Measurements from ENCODE around the gene NFYC.

The NFYC gene

GRCh38 chr1:40691538-40692428 is at the start of gene NFYC:
Gene NFYC (plus strand): TSS chr1:40691704. CDS start chr1:40738844, 47,140 bp downstream.
- TF ChIP-seq CTCF (IDR thresholded peaks at IDR 0.05; ENCODE audit: low read depth, low read length), result no peak
- peak within 1 kb of the TSS; percentile 79 to 89 for H3K4me3 ChIP-seq (replicated peaks in 1 of 2; ENCODE audit: low read depth in 2 of 2, low read length in 2 of 2)
- DNase-seq (ENCODE audit: low read depth in 2 of 2), result peak; percentile 98

DNA sequence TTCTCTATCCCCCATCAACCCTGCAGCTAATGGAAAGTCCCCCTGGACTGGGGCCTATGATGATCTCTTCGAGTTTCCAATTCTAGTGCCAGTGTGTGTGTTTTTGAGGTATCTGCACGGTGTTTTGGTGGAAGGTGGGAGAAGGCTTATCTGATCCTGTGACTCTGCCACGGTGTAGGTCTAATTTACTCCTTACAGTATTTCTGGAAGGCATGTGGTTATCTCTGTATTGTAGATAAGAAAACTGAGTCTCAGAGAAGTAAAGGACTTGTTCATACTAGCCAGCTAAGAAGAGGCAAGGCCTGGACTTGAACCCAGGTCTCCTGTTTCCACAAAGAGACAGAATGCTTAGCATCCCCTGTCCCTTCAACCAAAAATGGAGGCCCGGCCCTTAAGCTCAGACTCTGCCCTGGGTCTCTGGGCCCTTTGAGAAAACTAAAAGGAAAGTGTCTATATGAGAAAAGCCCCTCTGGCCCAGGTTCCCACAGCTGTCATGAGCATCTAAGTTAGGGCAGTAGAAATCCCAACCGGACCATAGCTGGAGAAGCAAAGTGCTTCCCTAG is 46.3 kb upstream of the NFYC start:
- TF ChIP-seq CTCF (IDR thresholded peaks at IDR 0.05; ENCODE audit: low read depth, low read length), result no peak
- no peak for DNase-seq (ENCODE audit: low read depth in 2 of 2)
- no peak overlapping the region for H3K4me3 ChIP-seq (replicated peaks in 1 of 2; ENCODE audit: low read depth in 2 of 2, low read length in 2 of 2)

DNA sequence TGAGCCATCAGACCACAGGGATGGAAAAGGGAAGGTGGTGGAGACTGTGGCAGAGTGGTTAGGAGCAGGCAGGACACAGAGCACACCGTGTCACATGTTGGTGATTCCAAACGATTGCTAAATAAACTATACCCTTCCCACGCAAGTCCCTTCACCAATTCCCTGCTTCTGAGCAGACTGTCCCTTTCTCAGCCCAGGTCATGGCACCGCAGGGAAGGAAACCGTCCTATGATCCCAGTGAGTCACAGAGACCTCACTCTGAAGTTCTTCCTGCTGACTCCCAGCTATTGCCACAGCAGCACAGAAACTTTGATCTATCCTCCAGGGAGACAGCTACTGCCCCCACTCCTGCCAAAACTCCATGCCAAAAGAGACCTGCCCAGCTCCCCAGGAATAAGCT is 45.2 kb upstream of the NFYC start:
- peak; percentile 22 to 71 for DNase-seq (ENCODE audit: low read depth in 2 of 2)

GRCh38 chr1:40648200-40648599 is 43.3 kb upstream of the NFYC start:
- TF ChIP-seq CTCF (IDR thresholded peaks at IDR 0.05; ENCODE audit: low read depth, low read length), result no peak
- DNase-seq (ENCODE audit: low read depth in 2 of 2), result no peak
- H3K4me3 ChIP-seq (replicated peaks in 1 of 2; ENCODE audit: low read depth in 2 of 2, low read length in 2 of 2), result no peak overlapping the region

More for the DNA sequence above, 45.2 kb upstream of the NFYC start:
- no peak for TF ChIP-seq CTCF (IDR thresholded peaks at IDR 0.05; ENCODE audit: low read depth, low read length)
- no peak overlapping the region for H3K4me3 ChIP-seq (replicated peaks in 1 of 2; ENCODE audit: low read depth in 2 of 2, low read length in 2 of 2)

GRCh38 chr1:40648928-40649591 is 42.4 kb upstream of the NFYC start:
- TF ChIP-seq CTCF (IDR thresholded peaks at IDR 0.05; ENCODE audit: low read depth, low read length), result no peak
- no peak for DNase-seq (ENCODE audit: low read depth in 2 of 2)
- no peak overlapping the region for H3K4me3 ChIP-seq (replicated peaks in 1 of 2; ENCODE audit: low read depth in 2 of 2, low read length in 2 of 2)

GRCh38 chr1:40649592-40649930 is 41.9 kb upstream of the NFYC start:
- no peak overlapping the region for H3K4me3 ChIP-seq (replicated peaks in 1 of 2; ENCODE audit: low read depth in 2 of 2, low read length in 2 of 2)
- DNase-seq (ENCODE audit: low read depth in 2 of 2), result no peak
- no peak for TF ChIP-seq CTCF (IDR thresholded peaks at IDR 0.05; ENCODE audit: low read depth, low read length)
